Ascending aorta (tissue), 2 donors: Measurements from ENCODE around the gene CCDC30. TPM values are rescaled to one million over a fixed set of nuclear protein-coding genes. Genes with fewer than 3 reads are reported as not detected.
"Not testable (repeated sequence)": the region's sequence is repeated elsewhere in the genome, so short reads cannot be mapped to it uniquely, and the experiment has no call there.

Source experiments
- DNase-seq, 2 donors: peaks; one replicate each; pipeline ENCODE4 v3.0.0-alpha.2; 2019; ENCODE audit warnings: low spot score in 2 of 2
- H3K27ac ChIP-seq, 2 donors: fragments of 200-600 bp; sonication (generic); one replicate each; pipeline ENCODE4 v1.5.1; 2016 to 2017; ENCODE audit warnings: mild to moderate bottlenecking in 1 of 2
- H3K27me3 ChIP-seq: fragments of 200-600 bp; sonication (generic); one replicate; pipeline ENCODE4 v1.5.1; 2017
- H3K36me3 ChIP-seq, 2 donors: fragments of 200-600 bp; sonication (generic); one replicate each; pipeline ENCODE4 v1.5.1; 2016
- H3K4me1 ChIP-seq, 2 donors: fragments of 200-600 bp; sonication (generic); one replicate each; pipeline ENCODE4 v1.5.1; 2016 to 2017; ENCODE audit warnings: mild to moderate bottlenecking in 1 of 2
- H3K4me3 ChIP-seq, 2 donors: fragments of 200-600 bp; sonication (generic); one replicate each; pipeline ENCODE4 v1.5.1; 2016 to 2017; ENCODE audit warnings: mild to moderate bottlenecking in 1 of 2
- H3K9me3 ChIP-seq, 2 donors: fragments of 200-600 bp; sonication (generic); one replicate each; pipeline ENCODE4 v1.5.1; 2016
- intact Hi-C: fragments of 100-400 bp; cut with DNase I; formaldehyde crosslinking; loops from one replicate; pipeline ENCODE4 v1.15.1; 2023
- total RNA-seq: library from RNA; depleted of rRNA; stranded (reverse); fragments of >200 nt; gene quantifications from one replicate; pipeline ENCODE4 v1.1.0, GENCODE V29; 2016
- TF ChIP-seq, protein P1 (sequence below), 3 experiments: fragments of 200-600 bp in 2 of 3; fragments of 450-650 bp in 1 of 3; sonication (generic) in 2 of 3; IDR thresholded peaks; one replicate each; pipeline ENCODE4 v1.5.1; 2016 to 2019; ENCODE audit warnings: antibody characterized with exemption in 3 of 3, mild to moderate bottlenecking in 1 of 3, moderate library complexity in 1 of 3

Gene CCDC30
- total RNA-seq, 1 donor from 2014 or later: not detected

DNA sequence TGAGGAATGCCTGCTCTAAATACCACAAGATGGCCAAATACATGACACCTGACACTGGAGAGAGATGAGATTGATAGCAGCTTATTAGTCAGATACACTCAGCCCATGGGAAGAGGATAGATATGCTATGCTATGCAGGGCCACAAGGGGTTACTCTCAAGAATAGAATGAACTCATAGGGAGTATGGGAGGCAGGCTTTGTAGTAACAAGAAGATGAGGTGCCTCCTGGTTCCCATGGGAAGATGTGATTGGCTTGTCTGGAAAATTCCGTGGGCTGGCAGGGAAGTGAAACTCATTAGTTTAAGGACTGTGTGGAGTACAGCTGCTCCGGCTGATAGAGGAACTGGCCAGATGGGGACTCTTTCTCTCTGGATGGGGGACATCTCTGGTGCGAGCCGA lies 16.5 kb downstream of the CCDC30 start:
- H3K4me3 ChIP-seq: no peak overlapping the region
- H3K4me1 ChIP-seq: no peaks in the 10 kb centered on the region
- intact Hi-C loops: no loop called here
- H3K9me3 ChIP-seq: no peaks in the 10 kb centered on the region
- H3K27ac ChIP-seq: no peak overlapping the region
- TF ChIP-seq, protein P1, sequence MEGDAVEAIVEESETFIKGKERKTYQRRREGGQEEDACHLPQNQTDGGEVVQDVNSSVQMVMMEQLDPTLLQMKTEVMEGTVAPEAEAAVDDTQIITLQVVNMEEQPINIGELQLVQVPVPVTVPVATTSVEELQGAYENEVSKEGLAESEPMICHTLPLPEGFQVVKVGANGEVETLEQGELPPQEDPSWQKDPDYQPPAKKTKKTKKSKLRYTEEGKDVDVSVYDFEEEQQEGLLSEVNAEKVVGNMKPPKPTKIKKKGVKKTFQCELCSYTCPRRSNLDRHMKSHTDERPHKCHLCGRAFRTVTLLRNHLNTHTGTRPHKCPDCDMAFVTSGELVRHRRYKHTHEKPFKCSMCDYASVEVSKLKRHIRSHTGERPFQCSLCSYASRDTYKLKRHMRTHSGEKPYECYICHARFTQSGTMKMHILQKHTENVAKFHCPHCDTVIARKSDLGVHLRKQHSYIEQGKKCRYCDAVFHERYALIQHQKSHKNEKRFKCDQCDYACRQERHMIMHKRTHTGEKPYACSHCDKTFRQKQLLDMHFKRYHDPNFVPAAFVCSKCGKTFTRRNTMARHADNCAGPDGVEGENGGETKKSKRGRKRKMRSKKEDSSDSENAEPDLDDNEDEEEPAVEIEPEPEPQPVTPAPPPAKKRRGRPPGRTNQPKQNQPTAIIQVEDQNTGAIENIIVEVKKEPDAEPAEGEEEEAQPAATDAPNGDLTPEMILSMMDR (IDR thresholded peaks at IDR 0.05): no peak
- H3K27me3 ChIP-seq: no peaks in the 10 kb centered on the region
- DNase-seq: no peak
- peaks cover 6 to 21% of the 10 kb centered on the region in 2 donors for H3K36me3 ChIP-seq

DNA sequence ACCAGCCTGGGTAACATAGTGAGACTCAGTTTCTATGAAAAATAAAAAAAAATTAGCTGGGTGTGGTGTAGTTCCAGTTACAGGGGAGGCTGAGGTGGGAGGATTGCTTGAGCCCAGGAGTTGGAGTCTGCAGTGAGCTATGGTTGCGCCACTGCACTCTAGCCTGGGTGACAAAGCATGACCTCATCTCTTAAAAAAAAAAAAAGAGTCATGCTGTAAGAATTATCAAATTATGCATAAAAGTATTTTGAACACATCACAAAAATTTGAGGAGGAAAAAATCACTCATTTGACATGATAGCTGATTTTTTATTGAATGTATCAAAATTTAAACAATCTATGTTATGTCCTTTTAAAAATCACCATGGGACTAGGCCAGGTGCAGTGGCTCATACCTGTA lies 17.8 kb downstream of the CCDC30 start:
- Histone ChIP-seq H3K4me1 (no peaks in the 10 kb centered on the region), H3K36me3 (peaks cover 6 to 21% of the 10 kb centered on the region in 2 donors), H3K27me3 (no peaks in the 10 kb centered on the region), H3K4me3 (no peak overlapping the region), H3K27ac (no peak overlapping the region), H3K9me3 (no peaks in the 10 kb centered on the region)
- intact Hi-C loops: no loop called here
- TF ChIP-seq, protein P1 (IDR thresholded peaks at IDR 0.05): no peak
- DNase-seq: no peak

DNA sequence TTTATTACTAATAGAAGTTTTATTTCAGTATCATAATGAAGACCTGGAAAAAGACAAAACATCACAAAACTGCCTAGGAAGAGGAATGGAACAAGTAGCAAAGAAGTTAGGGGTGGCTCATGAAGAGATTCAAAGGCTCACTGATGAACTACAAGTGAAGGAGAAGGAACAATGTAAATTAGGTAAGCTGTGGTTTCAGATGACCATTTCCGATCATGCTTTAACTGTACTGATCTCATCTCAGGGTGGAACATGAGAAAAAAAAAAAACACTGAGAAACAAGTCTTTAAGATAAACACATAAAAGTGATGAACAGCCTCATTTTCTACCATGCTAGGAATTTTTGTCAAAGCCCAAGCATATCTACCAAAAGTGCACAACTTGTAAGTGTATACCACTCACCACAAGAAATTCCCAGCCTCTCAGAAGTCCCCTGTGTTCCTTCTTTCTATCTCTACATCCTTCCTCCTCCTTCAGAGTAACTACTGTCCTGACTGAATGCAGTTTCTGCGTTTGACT lies 19.6 kb downstream of the CCDC30 start:
- peaks cover 6 to 21% of the 10 kb centered on the region in 2 donors for H3K36me3 ChIP-seq
- DNase-seq: no peak
- H3K4me3 ChIP-seq: no peak overlapping the region
- no peaks in the 10 kb centered on the region for H3K4me1 ChIP-seq
- no peaks in the 10 kb centered on the region for H3K9me3 ChIP-seq
- intact Hi-C loops: no loop called here
- TF ChIP-seq, protein P1 (IDR thresholded peaks at IDR 0.05): no peak
- no peaks in the 10 kb centered on the region for H3K27me3 ChIP-seq
- H3K27ac ChIP-seq: no peak overlapping the region

DNA sequence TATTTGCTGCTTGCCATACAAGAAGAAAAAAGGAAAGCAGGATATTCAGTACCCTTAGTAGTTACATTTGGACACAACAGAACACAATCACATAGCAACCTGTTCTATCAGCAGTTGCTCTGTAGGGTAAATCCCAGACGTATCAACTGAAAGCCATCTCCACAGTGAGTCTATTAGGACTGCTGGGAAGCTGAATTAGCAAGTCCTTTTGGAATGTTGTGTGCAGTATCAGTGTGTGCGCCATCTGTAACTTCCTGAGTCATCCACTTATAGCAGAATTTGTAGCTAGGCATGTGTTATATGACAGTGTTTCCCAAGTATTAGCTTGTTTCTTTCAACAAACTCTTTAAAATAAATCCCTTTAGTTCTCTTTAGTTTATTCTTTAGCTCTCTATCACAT lies 21.3 kb downstream of the CCDC30 start:
- Histone ChIP-seq H3K4me1 (no peaks in the 10 kb centered on the region), H3K9me3 (no peaks in the 10 kb centered on the region), H3K36me3 (peaks cover 6 to 21% of the 10 kb centered on the region in 2 donors), H3K27ac (no peak overlapping the region), H3K4me3 (no peak overlapping the region), H3K27me3 (no peaks in the 10 kb centered on the region)
- no peak for DNase-seq
- TF ChIP-seq, protein P1 (IDR thresholded peaks at IDR 0.05): no peak
- intact Hi-C loops: no loop called here

DNA sequence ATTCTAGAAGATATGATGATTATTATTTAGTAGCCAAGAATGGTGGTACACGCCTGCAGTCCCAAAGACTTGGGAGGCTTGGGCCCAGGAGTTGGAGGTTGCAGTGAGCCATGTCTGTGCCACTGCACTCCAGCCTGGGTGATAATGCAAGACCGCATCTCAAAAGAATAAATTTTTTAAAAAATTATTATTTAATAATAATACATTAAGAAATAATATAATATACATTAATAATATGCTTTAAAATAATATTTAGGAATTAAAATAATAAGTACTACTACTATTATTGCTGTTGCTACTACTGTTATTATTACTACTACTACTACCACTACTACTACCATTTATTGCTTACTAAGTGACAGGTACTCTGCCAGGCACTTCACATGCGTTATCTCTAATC lies 27.2 kb downstream of the CCDC30 start:
- intact Hi-C loops: no loop called here
- TF ChIP-seq, protein P1 (IDR thresholded peaks at IDR 0.05): no peak
- Histone ChIP-seq H3K36me3 (peaks cover 0 to 10% of the 10 kb centered on the region in 2 donors), H3K27ac (no peak overlapping the region), H3K4me3 (no peak overlapping the region), H3K4me1 (no peaks in the 10 kb centered on the region), H3K27me3 (no peaks in the 10 kb centered on the region), H3K9me3 (no peaks in the 10 kb centered on the region)
- DNase-seq: no peak

DNA sequence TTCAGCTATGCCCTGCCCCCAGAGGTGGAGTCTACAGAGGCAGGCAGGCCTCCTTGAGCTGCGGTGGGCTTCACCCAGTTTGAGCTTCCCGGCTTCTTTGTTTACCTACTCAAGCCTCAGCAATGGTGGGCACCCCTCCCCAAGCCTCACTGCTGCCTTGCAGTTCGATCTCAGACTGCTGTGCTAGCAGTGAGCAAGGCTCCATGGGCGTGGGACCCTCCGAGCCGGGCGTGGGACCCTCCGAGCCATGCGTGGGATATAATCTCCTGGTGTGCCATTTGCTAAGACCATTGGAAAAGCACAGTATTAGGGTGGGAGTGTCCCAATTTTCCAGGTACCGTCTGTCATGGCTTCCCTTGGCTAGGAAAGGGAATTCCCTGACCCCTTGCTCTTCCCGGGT lies 38.9 kb downstream of the CCDC30 start:
- H3K4me3 ChIP-seq, H3K27me3 ChIP-seq, DNase-seq, H3K4me1 ChIP-seq, intact Hi-C loops, H3K27ac ChIP-seq, H3K36me3 ChIP-seq: not testable (repeated sequence)
- peaks cover 0 to 23% of the 10 kb centered on the region in 2 donors for H3K9me3 ChIP-seq
